Endothelial cell of umbilical vein (primary cell): ENCODE results near the gene PPP1R26.

Experiments used
- CTCF ChIP-seq, 2 donors: IDR thresholded peaks; 1 replicate in 1 of 2; 2 replicates in 1 of 2; pipeline ENCODE4 v1.5.1; 2011; ENCODE audit warnings: low read length in 2 of 2, mild to moderate bottlenecking in 2 of 2, moderate library complexity in 2 of 2, control low read depth in 1 of 2, inconsistent platforms in 1 of 2, low read depth in 1 of 2; ENCODE audit not compliant: insufficient read depth in 1 of 2; ENCODE audit errors: extremely low read depth in 1 of 2
- EZH2 ChIP-seq: IDR thresholded peaks from 2 replicates; pipeline ENCODE4 v1.6.1; 2012; ENCODE audit warnings: borderline replicate concordance, low read depth, mild to moderate bottlenecking, moderate library complexity, low read length, inconsistent platforms; ENCODE audit not compliant: severe bottlenecking
- MYC ChIP-seq: IDR thresholded peaks from one replicate; pipeline ENCODE4 v1.6.1; 2011; ENCODE audit warnings: mild to moderate bottlenecking, low read depth, low read length
- POLR2A ChIP-seq: IDR thresholded peaks from 2 replicates; pipeline ENCODE4 v1.6.1; 2012; ENCODE audit warnings: low read depth, mild to moderate bottlenecking, control low read depth, low read length

- TF ChIP-seq CTCF (IDR thresholded peaks at IDR 0.05; ENCODE audit: extremely low read depth in 1 of 2, insufficient read depth in 1 of 2, low read depth in 1 of 2, low read length in 2 of 2) (no peak), POLR2A (no peak), MYC (no peak), EZH2 (no peak)
These were observed 44.0 kb downstream of the PPP1R26 start for GRCh38 chr9:135523521-135524129.
